Loucy (cell line): ENCODE results near the gene SLC35A4.

Experiments
- EZH2phosphoT487 ChIP-seq: fragments of 200-600 bp; IDR thresholded peaks from 2 replicates; pipeline ENCODE4 v1.6.1; 2018; ENCODE audit warnings: antibody characterized with exemption, mild to moderate bottlenecking, moderate library complexity, borderline replicate concordance
- TF ChIP-seq, protein P1 (sequence below): fragments of 200-600 bp; sonication (generic); conservative IDR thresholded peaks from 2 replicates; pipeline ENCODE4 v1.5.1; 2014; ENCODE audit warnings: mild to moderate bottlenecking, antibody characterized with exemption, low read length

DNA sequence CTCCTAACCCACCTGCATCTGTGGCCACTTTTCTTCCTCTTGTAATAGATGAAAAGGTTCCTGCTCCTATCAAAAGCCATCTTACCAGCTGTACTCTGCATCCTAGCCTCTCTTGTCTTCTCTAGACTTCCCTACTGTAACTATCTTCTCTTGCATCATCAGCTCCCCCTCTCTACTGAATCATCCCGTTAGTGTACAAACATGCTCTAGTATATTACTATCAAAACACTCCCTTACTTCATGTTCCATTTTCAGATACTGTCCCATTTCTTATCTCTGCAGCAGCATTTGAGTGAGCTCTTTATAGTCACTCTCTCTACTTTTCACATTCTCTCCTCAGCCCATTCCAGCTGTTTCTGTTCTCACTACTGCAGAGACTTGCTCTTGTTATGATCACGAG, 10.2 kb upstream of the SLC35A4 start:
- TF ChIP-seq, protein P1, sequence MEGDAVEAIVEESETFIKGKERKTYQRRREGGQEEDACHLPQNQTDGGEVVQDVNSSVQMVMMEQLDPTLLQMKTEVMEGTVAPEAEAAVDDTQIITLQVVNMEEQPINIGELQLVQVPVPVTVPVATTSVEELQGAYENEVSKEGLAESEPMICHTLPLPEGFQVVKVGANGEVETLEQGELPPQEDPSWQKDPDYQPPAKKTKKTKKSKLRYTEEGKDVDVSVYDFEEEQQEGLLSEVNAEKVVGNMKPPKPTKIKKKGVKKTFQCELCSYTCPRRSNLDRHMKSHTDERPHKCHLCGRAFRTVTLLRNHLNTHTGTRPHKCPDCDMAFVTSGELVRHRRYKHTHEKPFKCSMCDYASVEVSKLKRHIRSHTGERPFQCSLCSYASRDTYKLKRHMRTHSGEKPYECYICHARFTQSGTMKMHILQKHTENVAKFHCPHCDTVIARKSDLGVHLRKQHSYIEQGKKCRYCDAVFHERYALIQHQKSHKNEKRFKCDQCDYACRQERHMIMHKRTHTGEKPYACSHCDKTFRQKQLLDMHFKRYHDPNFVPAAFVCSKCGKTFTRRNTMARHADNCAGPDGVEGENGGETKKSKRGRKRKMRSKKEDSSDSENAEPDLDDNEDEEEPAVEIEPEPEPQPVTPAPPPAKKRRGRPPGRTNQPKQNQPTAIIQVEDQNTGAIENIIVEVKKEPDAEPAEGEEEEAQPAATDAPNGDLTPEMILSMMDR, result no peak
- TF ChIP-seq EZH2phosphoT487, result no peak
